Caco-2 (cell line): ENCODE data around the gene IRX1. TPM values are rescaled to one million over a fixed set of nuclear protein-coding genes. Genes with fewer than 3 reads are reported as not detected.

Experiments used
- BruUV-seq: library from RNA; stranded (reverse); fragments of 400-500 nt; replicated peaks from 2 replicates; lab custom pipeline; 2021; lab: Mats Ljungman, UMichigan
- CTCF ChIA-PET: fragments of 300-600 bp; sonication (Branson Sonifier 250); formaldehyde crosslinking; loops from one replicate; lab custom pipeline; 2022; ENCODE audit warnings: antibody characterized with exemption; lab: Charles Lee
- POLR2A ChIA-PET: fragments of 300-600 bp; sonication (Branson Sonifier 250); formaldehyde crosslinking; loops from one replicate; lab custom pipeline; 2022; ENCODE audit warnings: antibody characterized with exemption; lab: Charles Lee
- DNase-seq, 2 experiments: peaks; one replicate each; pipeline versions ENCODE4 v3.0.0 to v3.0.0-alpha.2; 2020 to 2022
- H3K27me3 ChIP-seq: replicated peaks from 2 replicates; pipeline ENCODE4 v1.6.0; 2011; ENCODE audit warnings: low read length; ENCODE audit not compliant: control insufficient read depth, insufficient read depth
- H3K36me3 ChIP-seq: 2 replicates; pipeline ENCODE4 v1.5.1; 2011; ENCODE audit warnings: low read length; ENCODE audit not compliant: control insufficient read depth, insufficient read depth
- H3K4me1 ChIP-seq: fragments of 250-450 bp; sonication (Bioruptor Pico); 2 replicates; pipeline ENCODE4 v1.5.1; 2020; ENCODE audit warnings: mild to moderate bottlenecking
- H3K4me3 ChIP-seq: 2 replicates; pipeline ENCODE4 v1.5.1; 2011; ENCODE audit warnings: low read depth, mild to moderate bottlenecking, control low read depth, low read length
- H3K9me3 ChIP-seq: fragments of 250-450 bp; sonication (Bioruptor Pico); 2 replicates; pipeline ENCODE4 v1.5.1; 2020; ENCODE audit warnings: mild to moderate bottlenecking, moderate library complexity
- H3K27ac Mint-ChIP-seq: one replicate; pipeline ENCODE4 v1.8.0; 2022; ENCODE audit warnings: mixed read lengths; ENCODE audit not compliant: unreplicated experiment
- H3K27me3 Mint-ChIP-seq: one replicate; pipeline ENCODE4 v1.8.0; 2022; ENCODE audit warnings: mixed read lengths; ENCODE audit not compliant: insufficient read depth, unreplicated experiment
- H3K36me3 Mint-ChIP-seq: one replicate; pipeline ENCODE4 v1.8.0; 2022; ENCODE audit warnings: mild to moderate bottlenecking, mixed read lengths; ENCODE audit not compliant: insufficient read depth, unreplicated experiment
- H3K4me1 Mint-ChIP-seq: one replicate; pipeline ENCODE4 v1.8.0; 2022; ENCODE audit warnings: low read depth, mixed read lengths; ENCODE audit not compliant: unreplicated experiment
- H3K4me3 Mint-ChIP-seq: one replicate; pipeline ENCODE4 v1.8.0; 2022; ENCODE audit warnings: mild to moderate bottlenecking, moderate library complexity, mixed read lengths; ENCODE audit not compliant: unreplicated experiment
- H3K9me3 Mint-ChIP-seq: one replicate; pipeline ENCODE4 v1.8.0; 2022; ENCODE audit warnings: mixed read lengths; ENCODE audit not compliant: unreplicated experiment
- intact Hi-C: fragments of 100-400 bp; cut with micrococcal nuclease; formaldehyde crosslinking; loops from one replicate; pipeline ENCODE4 v1.10.0; 2022; ENCODE audit not compliant: unreplicated experiment
- total RNA-seq: library from RNA; stranded (reverse); gene quantifications from 2 replicates; pipeline ENCODE4 v1.2.3, GENCODE V29; 2022
- TF ChIP-seq, protein P1 (sequence below), 2 experiments: fragments of 200-600 bp in 1 of 2; IDR thresholded peaks; 1 replicate in 1 of 2; 2 replicates in 1 of 2; pipeline versions ENCODE4 v1.5.1 to v1.8.0; 2011 to 2022; ENCODE audit warnings: antibody characterized with exemption in 1 of 2, control low read depth in 1 of 2, inconsistent platforms in 1 of 2, low read depth in 1 of 2, low read length in 1 of 2, mild to moderate bottlenecking in 1 of 2, moderate library complexity in 1 of 2; ENCODE audit not compliant: insufficient read depth in 1 of 2, severe bottlenecking in 1 of 2, unreplicated experiment in 1 of 2

Gene IRX1
- total RNA-seq, 1 experiment from 2014 or later, result not detected

DNA sequence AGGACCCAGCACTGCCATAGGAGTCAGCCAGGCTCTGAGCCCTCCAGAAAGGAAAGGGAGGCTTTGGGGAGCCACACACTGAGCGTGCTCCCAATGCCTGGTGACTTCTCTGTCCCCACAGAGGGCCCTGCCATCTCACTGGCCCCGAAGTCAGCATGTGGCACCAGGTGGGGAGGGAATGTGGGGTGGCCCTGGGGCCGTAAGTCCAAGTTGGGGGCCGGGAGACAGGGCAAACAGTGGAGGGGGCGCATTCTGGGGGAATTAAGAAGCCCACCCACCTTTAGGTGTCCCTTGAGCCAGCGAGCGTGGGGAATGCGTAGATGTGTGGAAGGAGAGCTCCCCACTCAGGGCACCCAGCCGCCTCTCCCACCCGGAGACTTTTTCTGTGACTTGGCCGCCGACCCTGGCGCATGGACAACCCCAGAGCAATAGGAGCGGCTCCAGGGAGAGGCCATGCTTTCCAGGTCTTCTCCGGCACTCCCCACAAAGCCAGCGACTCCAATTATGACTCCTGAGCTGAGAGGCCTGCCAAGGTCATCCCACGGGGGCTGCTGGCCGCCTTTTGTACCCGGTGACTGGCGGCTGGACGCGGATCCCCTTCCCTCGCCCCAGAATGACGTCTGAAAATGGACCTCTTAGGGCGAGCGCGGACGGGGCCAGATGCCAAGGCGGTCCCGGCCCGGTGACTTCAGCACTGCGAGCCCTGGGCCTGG, 9.8 kb downstream of the IRX1 start:
- TF ChIP-seq, protein P1, sequence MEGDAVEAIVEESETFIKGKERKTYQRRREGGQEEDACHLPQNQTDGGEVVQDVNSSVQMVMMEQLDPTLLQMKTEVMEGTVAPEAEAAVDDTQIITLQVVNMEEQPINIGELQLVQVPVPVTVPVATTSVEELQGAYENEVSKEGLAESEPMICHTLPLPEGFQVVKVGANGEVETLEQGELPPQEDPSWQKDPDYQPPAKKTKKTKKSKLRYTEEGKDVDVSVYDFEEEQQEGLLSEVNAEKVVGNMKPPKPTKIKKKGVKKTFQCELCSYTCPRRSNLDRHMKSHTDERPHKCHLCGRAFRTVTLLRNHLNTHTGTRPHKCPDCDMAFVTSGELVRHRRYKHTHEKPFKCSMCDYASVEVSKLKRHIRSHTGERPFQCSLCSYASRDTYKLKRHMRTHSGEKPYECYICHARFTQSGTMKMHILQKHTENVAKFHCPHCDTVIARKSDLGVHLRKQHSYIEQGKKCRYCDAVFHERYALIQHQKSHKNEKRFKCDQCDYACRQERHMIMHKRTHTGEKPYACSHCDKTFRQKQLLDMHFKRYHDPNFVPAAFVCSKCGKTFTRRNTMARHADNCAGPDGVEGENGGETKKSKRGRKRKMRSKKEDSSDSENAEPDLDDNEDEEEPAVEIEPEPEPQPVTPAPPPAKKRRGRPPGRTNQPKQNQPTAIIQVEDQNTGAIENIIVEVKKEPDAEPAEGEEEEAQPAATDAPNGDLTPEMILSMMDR (IDR thresholded peaks at IDR 0.05; ENCODE audit: insufficient read depth in 1 of 2, low read depth in 1 of 2, low read length in 1 of 2, severe bottlenecking in 1 of 2, unreplicated experiment in 1 of 2), result no peak
- Histone ChIP-seq H3K4me3 (no peak overlapping the region), H3K4me1 (no peaks in the 10 kb centered on the region), H3K36me3 (no peaks in the 10 kb centered on the region), H3K27me3 (no peaks in the 10 kb centered on the region), H3K9me3 (peaks cover 5% of the 10 kb centered on the region; the same call in 1 of the 2 replicates)
- DNase-seq, result no peak
- Mint-ChIP-seq H3K27me3 (peaks cover 2% of the 10 kb centered on the region), H3K36me3 (peaks cover 8% of the 10 kb centered on the region), H3K4me3 (no peak overlapping the region), H3K9me3 (peaks cover 23% of the 10 kb centered on the region), H3K27ac (no peak overlapping the region), H3K4me1 (no peaks in the 10 kb centered on the region)
- ChIA-PET POLR2A (no interaction called here), CTCF (no interaction called here)
- BruUV-seq, result no TSS peak
- intact Hi-C loops, result no loop called here

DNA sequence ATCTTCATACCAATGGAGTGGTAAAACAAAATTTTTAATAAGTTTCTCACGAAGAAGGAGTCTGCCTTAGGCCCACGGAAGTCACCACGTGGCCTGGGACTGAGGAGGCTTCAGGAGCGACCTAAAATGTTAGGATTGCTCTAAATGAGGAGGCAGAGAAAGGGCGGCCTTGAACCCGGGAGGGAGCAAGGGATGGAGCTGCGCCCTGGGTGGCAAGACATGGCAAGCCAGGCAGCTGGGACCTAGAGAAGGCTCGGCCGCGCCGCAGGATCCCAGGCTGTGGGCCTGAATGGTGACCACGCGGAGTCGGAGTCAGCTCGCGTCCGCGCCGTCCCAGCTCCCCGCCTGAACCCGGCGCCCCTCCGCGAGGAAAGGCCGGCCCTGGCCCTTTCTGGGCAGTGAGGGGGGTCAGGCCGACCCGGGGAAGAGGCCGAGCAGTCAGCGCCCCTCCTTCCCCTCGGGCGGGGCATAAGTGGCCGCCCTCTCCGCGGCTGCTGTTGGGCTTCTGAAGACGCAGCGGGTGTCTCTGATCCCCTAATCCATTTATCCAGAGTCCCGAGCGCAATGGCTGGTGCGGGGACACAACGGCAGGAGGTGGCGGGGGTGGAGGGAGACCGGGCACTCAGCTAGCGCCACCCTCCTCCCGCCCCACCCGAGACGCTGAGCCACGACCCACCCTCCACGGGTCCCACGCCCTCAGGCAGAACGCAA, 10.6 kb downstream of the IRX1 start:
- H3K36me3 Mint-ChIP-seq, result peaks cover 5% of the 10 kb centered on the region
- H3K4me1 Mint-ChIP-seq, result no peaks in the 10 kb centered on the region
- peaks cover 18% of the 10 kb centered on the region for H3K9me3 Mint-ChIP-seq
- H3K36me3 ChIP-seq, result no peaks in the 10 kb centered on the region
- TF ChIP-seq, protein P1 (IDR thresholded peaks at IDR 0.05; ENCODE audit: insufficient read depth in 1 of 2, low read depth in 1 of 2, low read length in 1 of 2, severe bottlenecking in 1 of 2, unreplicated experiment in 1 of 2), result no peak
- no peak overlapping the region for H3K4me3 Mint-ChIP-seq
- peaks cover 2% of the 10 kb centered on the region for H3K27me3 Mint-ChIP-seq
- POLR2A ChIA-PET, result no interaction called here
- H3K27ac Mint-ChIP-seq, result no peak overlapping the region
- peaks cover 5% of the 10 kb centered on the region; the same call in 1 of the 2 replicates for H3K9me3 ChIP-seq
- intact Hi-C loops, result no loop called here
- no peaks in the 10 kb centered on the region for H3K4me1 ChIP-seq
- no TSS peak for BruUV-seq
- no peaks in the 10 kb centered on the region for H3K27me3 ChIP-seq
- no peak for DNase-seq
- CTCF ChIA-PET, result no interaction called here
- no peak overlapping the region for H3K4me3 ChIP-seq

DNA sequence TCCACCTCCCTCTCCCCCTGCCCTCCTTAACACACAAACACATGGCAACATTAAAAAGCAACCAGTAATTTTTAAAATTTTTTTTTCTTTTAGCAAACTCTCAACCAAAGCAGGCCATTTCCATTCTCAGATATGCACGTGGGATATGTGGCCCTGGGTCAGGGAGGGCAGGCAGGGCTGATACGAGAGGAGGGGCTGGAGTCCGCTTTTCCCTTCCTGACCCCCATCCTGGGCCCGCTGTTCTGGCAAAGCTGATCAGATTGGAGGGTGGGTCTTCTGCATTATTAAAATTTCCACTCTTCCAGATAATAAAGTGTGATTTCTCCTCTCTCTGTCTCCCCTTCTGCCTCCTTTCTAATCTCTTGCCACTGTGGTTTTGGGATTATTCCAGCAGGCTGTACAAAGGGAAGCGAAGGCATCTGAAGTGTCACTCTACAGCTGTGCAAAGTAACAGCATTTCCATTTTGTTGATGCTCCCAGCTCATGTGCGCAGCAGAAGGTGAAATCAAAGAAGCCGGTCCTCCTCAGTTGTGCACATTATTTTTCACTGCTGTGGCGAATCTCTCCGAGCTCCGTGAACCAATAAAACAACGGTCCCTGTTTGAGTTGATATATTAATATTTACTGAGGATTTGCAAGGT, 12.0 kb downstream of the IRX1 start:
- ChIA-PET POLR2A (no interaction called here), CTCF (no interaction called here)
- BruUV-seq, result no TSS peak
- H3K9me3 Mint-ChIP-seq, result peaks cover 9% of the 10 kb centered on the region
- no peak overlapping the region for H3K4me3 Mint-ChIP-seq
- DNase-seq, result no peak
- Histone ChIP-seq H3K27me3 (no peaks in the 10 kb centered on the region), H3K4me1 (no peaks in the 10 kb centered on the region), H3K9me3 (peaks cover 5% of the 10 kb centered on the region; the same call in 1 of the 2 replicates), H3K36me3 (no peaks in the 10 kb centered on the region), H3K4me3 (no peak overlapping the region)
- peaks cover 2% of the 10 kb centered on the region for H3K27me3 Mint-ChIP-seq
- TF ChIP-seq, protein P1 (IDR thresholded peaks at IDR 0.05; ENCODE audit: insufficient read depth in 1 of 2, low read depth in 1 of 2, low read length in 1 of 2, severe bottlenecking in 1 of 2, unreplicated experiment in 1 of 2), result no peak
- H3K4me1 Mint-ChIP-seq, result no peaks in the 10 kb centered on the region
- intact Hi-C loops, result no loop called here
- no peaks in the 10 kb centered on the region for H3K36me3 Mint-ChIP-seq
- no peak overlapping the region for H3K27ac Mint-ChIP-seq
